Neutrophil (primary cell): ENCODE results near the gene EEIG1.

Source experiments
- H3K27ac ChIP-seq: fragments of 200-600 bp; sonication (generic); 2 replicates; pipeline ENCODE4 v1.5.1; 2016; ENCODE audit warnings: mild to moderate bottlenecking, moderate library complexity
- H3K27me3 ChIP-seq: fragments of 200-600 bp; sonication (generic); 2 replicates; pipeline ENCODE4 v1.6.0; 2016; ENCODE audit warnings: mild to moderate bottlenecking
- H3K36me3 ChIP-seq: fragments of 200-600 bp; sonication (generic); 2 replicates; pipeline ENCODE4 v1.5.1; 2017
- H3K4me1 ChIP-seq, 2 experiments: fragments of 200-600 bp in 1 of 2; sonication (generic) in 1 of 2; 1 replicate in 1 of 2; 2 replicates in 1 of 2; pipeline versions ENCODE4 v1.5.1 to v1.6.1; 2013 to 2016; ENCODE audit warnings: low read depth in 1 of 2, low read length in 1 of 2, mild to moderate bottlenecking in 1 of 2, moderate library complexity in 1 of 2; ENCODE audit not compliant: control insufficient read depth in 1 of 2, insufficient read depth in 1 of 2
- H3K4me3 ChIP-seq, 2 experiments: fragments of 200-600 bp in 1 of 2; sonication (generic) in 1 of 2; 1 replicate in 1 of 2; 2 replicates in 1 of 2; pipeline ENCODE4 v1.5.1; 2013 to 2016; ENCODE audit warnings: low read depth in 1 of 2, low read length in 1 of 2, mild to moderate bottlenecking in 1 of 2, moderate library complexity in 1 of 2
- H3K9me3 ChIP-seq: fragments of 200-600 bp; sonication (generic); 2 replicates; pipeline ENCODE4 v1.5.1; 2016
- TF ChIP-seq, protein P1 (sequence below): fragments of 200-600 bp; sonication (generic); IDR thresholded peaks from 2 replicates; pipeline ENCODE4 v1.5.1; 2016; ENCODE audit warnings: antibody characterized with exemption

Gene EEIG1

GRCh38 chr9:127935765-127936221 lies 45.0 kb downstream of the EEIG1 start:
- TF ChIP-seq, protein P1, sequence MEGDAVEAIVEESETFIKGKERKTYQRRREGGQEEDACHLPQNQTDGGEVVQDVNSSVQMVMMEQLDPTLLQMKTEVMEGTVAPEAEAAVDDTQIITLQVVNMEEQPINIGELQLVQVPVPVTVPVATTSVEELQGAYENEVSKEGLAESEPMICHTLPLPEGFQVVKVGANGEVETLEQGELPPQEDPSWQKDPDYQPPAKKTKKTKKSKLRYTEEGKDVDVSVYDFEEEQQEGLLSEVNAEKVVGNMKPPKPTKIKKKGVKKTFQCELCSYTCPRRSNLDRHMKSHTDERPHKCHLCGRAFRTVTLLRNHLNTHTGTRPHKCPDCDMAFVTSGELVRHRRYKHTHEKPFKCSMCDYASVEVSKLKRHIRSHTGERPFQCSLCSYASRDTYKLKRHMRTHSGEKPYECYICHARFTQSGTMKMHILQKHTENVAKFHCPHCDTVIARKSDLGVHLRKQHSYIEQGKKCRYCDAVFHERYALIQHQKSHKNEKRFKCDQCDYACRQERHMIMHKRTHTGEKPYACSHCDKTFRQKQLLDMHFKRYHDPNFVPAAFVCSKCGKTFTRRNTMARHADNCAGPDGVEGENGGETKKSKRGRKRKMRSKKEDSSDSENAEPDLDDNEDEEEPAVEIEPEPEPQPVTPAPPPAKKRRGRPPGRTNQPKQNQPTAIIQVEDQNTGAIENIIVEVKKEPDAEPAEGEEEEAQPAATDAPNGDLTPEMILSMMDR, result no peak
- H3K27me3 ChIP-seq, result peaks cover 13% of the 10 kb centered on the region
- no peaks in the 10 kb centered on the region for H3K9me3 ChIP-seq
- H3K36me3 ChIP-seq, result peaks cover 3% of the 10 kb centered on the region
- H3K4me1 ChIP-seq, result peaks cover 23 to 31% of the 10 kb centered on the region in 2 experiments
- no peak overlapping the region for H3K27ac ChIP-seq
- no peak overlapping the region for H3K4me3 ChIP-seq

DNA sequence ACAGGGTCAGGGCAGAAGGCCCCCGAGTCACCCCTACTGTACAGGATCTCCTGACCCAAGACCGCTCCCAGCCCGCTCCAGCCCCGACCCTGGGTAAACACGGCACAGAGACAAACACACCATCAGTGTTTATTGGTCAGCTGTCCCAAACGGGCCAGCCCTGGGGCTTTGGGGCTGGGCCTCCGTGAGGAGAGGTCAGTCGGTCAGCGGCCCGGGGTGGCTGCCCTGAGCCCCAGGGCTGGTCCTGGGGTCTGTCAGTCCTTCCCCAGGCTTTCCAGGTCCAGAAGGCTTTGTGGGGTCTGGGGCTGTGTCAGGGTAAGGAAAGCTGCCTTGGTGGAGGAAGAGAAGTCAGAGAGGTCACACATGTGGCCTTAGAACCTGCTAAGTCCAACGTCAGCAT lies 45.8 kb downstream of the EEIG1 start:
- Histone ChIP-seq H3K4me3 (no peak overlapping the region), H3K27me3 (peaks cover 21% of the 10 kb centered on the region), H3K27ac (no peak overlapping the region), H3K36me3 (peaks cover 3% of the 10 kb centered on the region), H3K9me3 (no peaks in the 10 kb centered on the region), H3K4me1 (peaks cover 30 to 37% of the 10 kb centered on the region in 2 experiments)
- TF ChIP-seq, protein P1, result no peak

GRCh38 chr9:127934248-127934647 lies 46.5 kb downstream of the EEIG1 start:
- TF ChIP-seq, protein P1, result no peak
- Histone ChIP-seq H3K27me3 (peaks cover 29% of the 10 kb centered on the region), H3K27ac (no peak overlapping the region), H3K4me3 (no peak overlapping the region), H3K36me3 (peaks cover 3% of the 10 kb centered on the region), H3K4me1 (peaks cover 30 to 37% of the 10 kb centered on the region in 2 experiments), H3K9me3 (no peaks in the 10 kb centered on the region)

GRCh38 chr9:127931092-127931881 lies 49.5 kb downstream of the EEIG1 start:
- Histone ChIP-seq H3K4me3 (peak overlapping the region; percentile 45 to 65), H3K36me3 (peaks cover 3% of the 10 kb centered on the region), H3K27ac (no peak overlapping the region), H3K27me3 (peaks cover 58% of the 10 kb centered on the region), H3K9me3 (no peaks in the 10 kb centered on the region), H3K4me1 (peaks cover 28 to 31% of the 10 kb centered on the region in 2 experiments)
- TF ChIP-seq, protein P1, result no peak
